Testis (tissue), 3 donors: ENCODE measurements around the gene CC2D1A. TPM values are rescaled to one million over a fixed set of nuclear protein-coding genes. Genes with fewer than 3 reads are reported as not detected.

Experiments used
- DNase-seq: peaks from one replicate; pipeline ENCODE4 v3.0.0-alpha.2; 2019
- H3K27ac ChIP-seq, 2 donors: fragments of 200-600 bp; sonication (generic); one replicate each; pipeline ENCODE4 v1.5.1; 2019
- H3K27me3 ChIP-seq: fragments of 200-600 bp; sonication (generic); one replicate; pipeline ENCODE4 v1.5.1; 2019
- H3K36me3 ChIP-seq: fragments of 200-600 bp; sonication (generic); one replicate; pipeline ENCODE4 v1.5.1; 2017; ENCODE audit warnings: low read depth; ENCODE audit errors: missing control alignments
- H3K4me1 ChIP-seq: fragments of 200-600 bp; sonication (generic); one replicate; pipeline ENCODE4 v1.5.1; 2019
- H3K4me3 ChIP-seq, 2 donors: fragments of 200-600 bp; sonication (generic); one replicate each; pipeline ENCODE4 v1.5.1; 2017 to 2019
- H3K9me3 ChIP-seq: fragments of 200-600 bp; sonication (generic); one replicate; pipeline ENCODE4 v1.5.1; 2017
- POLR2A ChIP-seq: fragments of 450-650 bp; IDR thresholded peaks from one replicate; pipeline ENCODE4 v1.6.1; 2017; ENCODE audit warnings: antibody characterized with exemption, mild to moderate bottlenecking, moderate library complexity
- WGBS, 2 donors: methylation state at CpG; one replicate each; pipeline ENCODE4 v1.1.5; 2018; 5-methylcytosine and 5-hydroxymethylcytosine counted together
- intact Hi-C: fragments of 100-400 bp; cut with DNase I; formaldehyde crosslinking; loops from one replicate; pipeline ENCODE4 v1.15.1; 2023; ENCODE audit warnings: low total_unique reads
- polyA plus RNA-seq: library from polyadenylated mRNA; stranded (reverse); fragments of 350-450 nt; fragmentation: Illumina TruSeq; extraction: RNeasy Lipid Tissue Mini Kit (QIAGEN cat#74804); gene quantifications from one replicate; pipeline ENCODE4 v1.2.3, GENCODE V29; 2014; ENCODE audit warnings: low read depth, low replicate concordance; ENCODE audit not compliant: insufficient read depth
- total RNA-seq, 2 donors: library from RNA; depleted of rRNA; stranded (reverse); fragments of >200 nt; gene quantifications; one replicate each; pipeline ENCODE4 v1.2.3, GENCODE V29; 2016
- TF ChIP-seq, protein P1 (sequence below), 3 experiments: fragments of 450-650 bp in 2 of 3; fragments of 200-600 bp in 1 of 3; sonication (generic) in 1 of 3; IDR thresholded peaks; one replicate each; pipeline ENCODE4 v1.5.1; 2016 to 2019; ENCODE audit warnings: antibody characterized with exemption in 3 of 3, mild to moderate bottlenecking in 2 of 3, moderate library complexity in 1 of 3

The CC2D1A gene
- total and polyA plus RNA-seq, 3 donors from 2014 or later = 31.0 to 62.7 (median 56.6) TPM

DNA sequence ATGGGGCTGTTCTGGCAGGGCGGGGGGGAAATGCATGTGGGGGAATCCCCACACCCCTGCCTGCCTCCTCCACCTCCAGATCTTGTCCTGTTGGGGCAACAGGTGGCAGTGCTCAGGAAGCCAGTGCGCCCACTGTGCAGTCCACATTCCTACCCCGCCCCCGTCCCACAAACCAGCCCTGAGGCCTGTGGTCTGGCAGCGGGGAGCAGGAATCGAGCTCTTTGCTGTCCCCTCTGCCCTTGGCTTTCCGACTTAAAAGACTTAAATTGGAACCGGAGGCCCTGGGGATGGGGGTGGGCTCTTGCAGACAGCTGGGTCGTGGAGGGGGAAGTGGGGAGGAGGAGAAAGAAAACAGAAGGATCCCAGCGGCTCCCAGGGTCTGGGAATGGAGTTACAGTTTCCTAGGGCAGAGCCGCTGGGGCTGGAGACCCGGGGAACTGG, 24.7 kb upstream of the CC2D1A start:
- Histone ChIP-seq H3K4me3 (no peak overlapping the region), H3K4me1 (peaks cover 56% of the 10 kb centered on the region), H3K36me3 (no peaks in the 10 kb centered on the region), H3K27me3 (no peaks in the 10 kb centered on the region), H3K27ac (peak overlapping the region; percentile 32 to 87), H3K9me3 (no peaks in the 10 kb centered on the region)
- 26 to 48% methylated on average over 6 to 12 of the region's 12 CpGs for WGBS, 2 donors
- intact Hi-C loops = loop anchor here (10.0 kb wide), 1 partner anchor 194 kb away; the partner anchor contains the start of gene MISP3
- DNase-seq = no peak
- TF ChIP-seq, protein P1, sequence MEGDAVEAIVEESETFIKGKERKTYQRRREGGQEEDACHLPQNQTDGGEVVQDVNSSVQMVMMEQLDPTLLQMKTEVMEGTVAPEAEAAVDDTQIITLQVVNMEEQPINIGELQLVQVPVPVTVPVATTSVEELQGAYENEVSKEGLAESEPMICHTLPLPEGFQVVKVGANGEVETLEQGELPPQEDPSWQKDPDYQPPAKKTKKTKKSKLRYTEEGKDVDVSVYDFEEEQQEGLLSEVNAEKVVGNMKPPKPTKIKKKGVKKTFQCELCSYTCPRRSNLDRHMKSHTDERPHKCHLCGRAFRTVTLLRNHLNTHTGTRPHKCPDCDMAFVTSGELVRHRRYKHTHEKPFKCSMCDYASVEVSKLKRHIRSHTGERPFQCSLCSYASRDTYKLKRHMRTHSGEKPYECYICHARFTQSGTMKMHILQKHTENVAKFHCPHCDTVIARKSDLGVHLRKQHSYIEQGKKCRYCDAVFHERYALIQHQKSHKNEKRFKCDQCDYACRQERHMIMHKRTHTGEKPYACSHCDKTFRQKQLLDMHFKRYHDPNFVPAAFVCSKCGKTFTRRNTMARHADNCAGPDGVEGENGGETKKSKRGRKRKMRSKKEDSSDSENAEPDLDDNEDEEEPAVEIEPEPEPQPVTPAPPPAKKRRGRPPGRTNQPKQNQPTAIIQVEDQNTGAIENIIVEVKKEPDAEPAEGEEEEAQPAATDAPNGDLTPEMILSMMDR (IDR thresholded peaks at IDR 0.05) = no peak
- no peak for TF ChIP-seq POLR2A

GRCh38 chr19:13881692-13882418, 24.1 kb upstream of the CC2D1A start:
- Histone ChIP-seq H3K4me1 (peaks cover 56% of the 10 kb centered on the region), H3K4me3 (no peak overlapping the region), H3K9me3 (no peaks in the 10 kb centered on the region), H3K27ac (peak overlapping the region; percentile 32 to 87), H3K36me3 (no peaks in the 10 kb centered on the region), H3K27me3 (no peaks in the 10 kb centered on the region)
- 38 to 84% methylated on average over 14 to 17 of the region's 17 CpGs for WGBS, 2 donors
- no peak for TF ChIP-seq POLR2A
- TF ChIP-seq, protein P1 (IDR thresholded peaks at IDR 0.05) = no peak
- DNase-seq = peak; percentile 53
- intact Hi-C loops = loop anchor here (10.0 kb wide), 1 partner anchor 193 kb away; the partner anchor contains the start of gene MISP3

DNA sequence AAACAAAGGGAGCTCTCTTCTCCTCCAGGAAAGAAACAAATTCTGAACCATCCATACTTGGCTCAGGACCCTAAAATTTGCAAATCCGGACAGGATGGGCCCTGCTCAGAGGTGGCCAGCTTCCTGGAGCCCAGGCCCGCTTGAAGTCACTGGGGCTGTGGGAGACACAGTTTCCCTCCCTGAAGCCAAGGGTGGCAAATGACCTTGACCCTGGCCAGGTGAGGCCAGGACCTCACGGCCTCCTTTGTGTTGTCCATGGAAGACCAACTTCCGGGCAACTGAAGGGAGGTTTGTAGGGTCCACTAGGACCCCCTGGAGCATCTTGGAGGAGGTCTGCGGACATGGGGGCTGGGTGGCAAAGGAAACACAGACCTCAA, 23.6 kb upstream of the CC2D1A start:
- no peaks in the 10 kb centered on the region for H3K27me3 ChIP-seq
- intact Hi-C loops = loop anchor here (10.0 kb wide), 1 partner anchor 192 kb away; the partner anchor contains the start of gene MISP3
- no peak overlapping the region for H3K4me3 ChIP-seq
- H3K4me1 ChIP-seq = peaks cover 56% of the 10 kb centered on the region
- H3K36me3 ChIP-seq = no peaks in the 10 kb centered on the region
- TF ChIP-seq POLR2A = no peak
- TF ChIP-seq, protein P1 (IDR thresholded peaks at IDR 0.05) = no peak
- 60 to 69% methylated on average over 1 to 5 of the region's 5 CpGs for WGBS, 2 donors
- no peaks in the 10 kb centered on the region for H3K9me3 ChIP-seq
- no peak for DNase-seq
- H3K27ac ChIP-seq = peak overlapping the region; percentile 32 to 87

DNA sequence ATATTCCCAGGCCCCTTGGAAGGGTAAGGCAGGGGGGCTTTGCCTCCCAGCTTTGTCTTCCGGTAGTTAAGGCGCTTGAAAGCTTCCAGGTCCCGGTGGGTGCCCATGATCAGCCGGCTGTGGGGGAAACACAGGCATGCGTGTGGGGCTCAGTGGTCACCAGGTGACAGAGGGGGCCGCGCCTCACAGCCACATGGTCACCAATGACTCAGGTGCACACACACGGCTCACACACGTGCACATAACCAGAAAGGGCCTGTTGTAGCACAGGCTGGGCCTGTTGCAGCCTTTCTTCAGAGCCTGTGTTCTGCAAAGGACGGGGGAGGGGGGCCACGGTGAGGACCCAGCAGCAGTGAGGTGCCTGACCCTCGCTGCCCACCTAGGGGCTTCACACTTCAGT, 23.2 kb upstream of the CC2D1A start:
- Histone ChIP-seq H3K36me3 (no peaks in the 10 kb centered on the region), H3K9me3 (no peaks in the 10 kb centered on the region), H3K4me1 (peaks cover 56% of the 10 kb centered on the region), H3K27me3 (no peaks in the 10 kb centered on the region), H3K27ac (peak overlapping the region in 1 of 2 donors; percentile 32), H3K4me3 (no peak overlapping the region)
- no peak for TF ChIP-seq POLR2A
- TF ChIP-seq, protein P1 (IDR thresholded peaks at IDR 0.05) = no peak
- intact Hi-C loops = loop anchor here (10.0 kb wide), 1 partner anchor 192 kb away; the partner anchor contains the start of gene MISP3
- 78 to 97% methylated on average over 5 to 12 of the region's 12 CpGs for WGBS, 2 donors
- no peak for DNase-seq
